Ectodermal cell (in vitro differentiated cells): ENCODE results near the gene PAM16.
"Not testable (repeated sequence)": the region's sequence is repeated elsewhere in the genome, so short reads cannot be mapped to it uniquely, and the experiment has no call there.

Source experiments
- H3K27ac ChIP-seq: 2 replicates; pipeline ENCODE4 v1.7.0; 2013; ENCODE audit warnings: mild to moderate bottlenecking, low read depth, low read length; ENCODE audit not compliant: insufficient read depth, poor library complexity, severe bottlenecking
- H3K27me3 ChIP-seq: 2 replicates; pipeline ENCODE4 v1.7.0; 2013; ENCODE audit warnings: mild to moderate bottlenecking, low read length; ENCODE audit not compliant: insufficient read depth, control insufficient read depth, poor library complexity, severe bottlenecking
- H3K36me3 ChIP-seq: one replicate; pipeline ENCODE4 v1.7.0; 2013; ENCODE audit warnings: low read length; ENCODE audit not compliant: control insufficient read depth, insufficient read depth
- H3K4me1 ChIP-seq: one replicate; pipeline ENCODE4 v1.7.0; 2013; ENCODE audit warnings: low read length; ENCODE audit not compliant: control insufficient read depth, insufficient read depth
- H3K4me3 ChIP-seq: 2 replicates; pipeline ENCODE4 v1.7.0; 2013; ENCODE audit warnings: low read depth, low read length, control low read depth; ENCODE audit not compliant: insufficient read depth
- H3K9me3 ChIP-seq: 2 replicates; pipeline ENCODE4 v1.7.0; 2013; ENCODE audit warnings: mild to moderate bottlenecking, low read length, moderate library complexity; ENCODE audit not compliant: control insufficient read depth
- WGBS, 2 experiments: methylation state at CpG; one replicate each; pipeline ENCODE4 v1.1.7; 2013; ENCODE audit warnings: missing lambda C conversion rate in 2 of 2; 5-methylcytosine and 5-hydroxymethylcytosine counted together

Gene PAM16

GRCh38 chr16:4341250-4341649 is 9.9 kb downstream of the PAM16 start:
- no peak overlapping the region for H3K27ac ChIP-seq
- no peak overlapping the region for H3K4me3 ChIP-seq
- H3K27me3 ChIP-seq = no peaks in the 10 kb centered on the region
- WGBS, 2 experiments = 96 to 97% methylated on average over 13 of the region's 13 CpGs
- no peaks in the 10 kb centered on the region for H3K4me1 ChIP-seq
- H3K36me3 ChIP-seq = no peaks in the 10 kb centered on the region
- no peaks in the 10 kb centered on the region for H3K9me3 ChIP-seq

GRCh38 chr16:4340443-4340842 is 10.7 kb downstream of the PAM16 start:
- Histone ChIP-seq H3K36me3 (no peaks in the 10 kb centered on the region), H3K27me3 (no peaks in the 10 kb centered on the region), H3K27ac (no peak overlapping the region)

GRCh38 chr16:4339909-4340308 is 11.2 kb downstream of the PAM16 start:
- no peaks in the 10 kb centered on the region for H3K9me3 ChIP-seq
- peaks cover 5% of the 10 kb centered on the region for H3K36me3 ChIP-seq
- no peak overlapping the region for H3K4me3 ChIP-seq
- no peak overlapping the region for H3K27ac ChIP-seq
- 93 to 94% methylated on average over 14 of the region's 14 CpGs for WGBS, 2 experiments
- no peaks in the 10 kb centered on the region for H3K4me1 ChIP-seq
- no peaks in the 10 kb centered on the region for H3K27me3 ChIP-seq

More at GRCh38 chr16:4340443-4340842, 10.7 kb downstream of the PAM16 start:
- H3K4me1 ChIP-seq = no peaks in the 10 kb centered on the region
- no peak overlapping the region for H3K4me3 ChIP-seq
- no peaks in the 10 kb centered on the region for H3K9me3 ChIP-seq
- WGBS, 2 experiments = 95 to 96% methylated on average over 6 of the region's 6 CpGs

- H3K4me1 ChIP-seq = no peaks in the 10 kb centered on the region
- no peaks in the 10 kb centered on the region for H3K9me3 ChIP-seq
- no peak overlapping the region for H3K4me3 ChIP-seq
- 88 to 90% methylated on average over 9 to 10 of the region's 10 CpGs for WGBS, 2 experiments
- no peak overlapping the region for H3K27ac ChIP-seq
- H3K27me3 ChIP-seq = no peaks in the 10 kb centered on the region
- peaks cover 7% of the 10 kb centered on the region for H3K36me3 ChIP-seq
These were observed 11.7 kb downstream of the PAM16 start for GRCh38 chr16:4339455-4339854.

- Histone ChIP-seq H3K27ac (no peak overlapping the region), H3K27me3 (no peaks in the 10 kb centered on the region)
- 95 to 97% methylated on average over 10 of the region's 10 CpGs for WGBS, 2 experiments
These were observed 12.3 kb downstream of the PAM16 start for GRCh38 chr16:4338712-4339299.

DNA sequence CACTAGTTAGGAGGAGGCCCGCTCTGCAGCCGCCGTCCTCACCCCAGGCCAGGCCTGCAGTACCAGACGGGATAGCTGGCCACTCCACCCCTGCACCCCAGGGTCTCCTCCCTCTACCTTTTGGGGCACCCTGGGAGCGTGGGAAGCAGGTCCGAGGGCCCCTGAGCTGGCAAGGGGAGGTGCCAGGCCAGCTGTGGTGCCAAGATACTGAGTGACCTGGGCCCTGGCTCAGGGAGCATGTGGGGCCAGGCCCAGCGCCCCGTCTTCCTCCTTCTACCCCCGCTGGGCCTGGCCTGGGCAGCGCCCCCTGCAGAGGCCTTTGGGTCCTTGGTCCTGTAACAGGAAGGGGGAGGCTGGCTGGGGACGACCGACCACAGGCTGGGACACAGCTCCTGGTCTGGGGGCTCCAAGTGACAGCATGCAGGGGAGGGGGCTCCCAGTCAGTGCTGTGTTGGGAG is 13.0 kb downstream of the PAM16 start:
- H3K36me3 ChIP-seq = peaks cover 7% of the 10 kb centered on the region
- no peaks in the 10 kb centered on the region for H3K27me3 ChIP-seq
- no peaks in the 10 kb centered on the region for H3K4me1 ChIP-seq
- H3K4me3 ChIP-seq = no peak overlapping the region
- 91 to 93% methylated on average over 12 of the region's 12 CpGs for WGBS, 2 experiments
- H3K9me3 ChIP-seq = no peaks in the 10 kb centered on the region
- H3K27ac ChIP-seq = no peak overlapping the region

More at GRCh38 chr16:4338712-4339299, 12.3 kb downstream of the PAM16 start:
- Histone ChIP-seq H3K36me3 (peaks cover 7% of the 10 kb centered on the region), H3K4me1 (no peaks in the 10 kb centered on the region), H3K4me3 (no peak overlapping the region), H3K9me3 (no peaks in the 10 kb centered on the region)

DNA sequence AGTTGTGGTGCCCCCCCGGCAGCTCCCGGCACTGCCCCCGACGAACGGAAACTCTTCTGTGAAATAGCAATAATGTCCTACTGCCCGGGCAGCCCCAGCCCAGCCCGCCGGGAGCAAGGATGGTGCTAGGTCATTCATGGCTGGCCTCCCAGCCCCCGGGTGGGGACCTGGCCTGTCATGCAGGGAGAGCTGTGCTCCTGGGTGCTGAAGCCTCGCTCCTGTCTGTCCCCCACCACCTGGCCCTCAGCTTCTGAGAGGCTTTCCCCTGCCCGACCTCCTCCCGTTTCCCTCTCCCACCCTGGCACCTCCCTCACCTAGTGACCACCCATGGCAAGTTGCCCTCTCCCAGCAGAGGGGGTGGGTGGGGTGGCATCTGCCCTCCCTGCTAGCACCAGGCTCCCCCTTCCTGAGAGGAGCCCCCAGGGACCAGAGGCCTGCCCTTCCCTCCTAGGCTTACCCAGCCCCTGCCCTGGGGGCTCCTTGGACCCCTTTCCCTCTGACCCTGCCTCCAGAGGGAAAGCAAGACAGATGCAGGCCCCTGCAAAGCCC is 13.5 kb downstream of the PAM16 start:
- peaks cover 7% of the 10 kb centered on the region for H3K36me3 ChIP-seq
- H3K27ac ChIP-seq = no peak overlapping the region
- H3K4me3 ChIP-seq = no peak overlapping the region
- H3K4me1 ChIP-seq = no peaks in the 10 kb centered on the region
- H3K9me3 ChIP-seq = no peaks in the 10 kb centered on the region
- H3K27me3 ChIP-seq = no peaks in the 10 kb centered on the region
- WGBS, 2 experiments = 91 to 93% methylated on average over 12 of the region's 12 CpGs

DNA sequence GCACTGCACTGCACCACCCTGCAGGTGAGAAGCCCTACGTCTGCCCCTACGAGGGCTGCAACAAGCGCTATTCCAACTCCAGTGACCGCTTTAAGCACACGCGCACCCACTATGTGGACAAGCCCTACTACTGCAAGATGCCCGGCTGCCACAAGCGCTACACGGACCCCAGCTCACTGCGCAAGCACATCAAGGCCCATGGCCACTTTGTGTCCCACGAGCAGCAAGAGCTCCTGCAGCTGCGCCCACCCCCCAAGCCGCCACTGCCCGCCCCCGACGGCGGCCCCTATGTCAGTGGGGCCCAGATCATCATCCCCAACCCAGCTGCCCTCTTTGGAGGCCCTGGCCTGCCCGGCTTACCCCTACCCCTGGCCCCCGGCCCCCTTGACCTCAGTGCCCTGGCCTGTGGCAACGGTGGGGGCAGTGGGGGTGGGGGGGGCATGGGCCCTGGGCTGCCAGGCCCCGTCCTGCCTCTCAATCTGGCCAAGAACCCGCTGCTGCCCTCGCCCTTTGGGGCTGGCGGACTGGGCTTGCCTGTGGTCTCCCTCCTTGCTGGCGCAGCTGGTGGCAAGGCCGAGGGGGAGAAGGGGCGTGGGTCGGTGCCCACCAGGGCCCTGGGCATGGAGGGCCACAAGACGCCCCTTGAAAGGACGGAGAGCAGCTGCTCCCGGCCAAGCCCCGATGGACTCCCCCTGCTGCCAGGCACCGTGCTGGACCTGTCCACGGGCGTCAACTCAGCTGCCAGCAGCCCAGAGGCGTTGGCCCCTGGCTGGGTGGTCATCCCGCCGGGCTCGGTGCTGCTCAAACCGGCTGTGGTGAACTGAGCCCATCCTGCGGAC is 14.2 kb downstream of the PAM16 start:
- Histone ChIP-seq H3K9me3 (no peaks in the 10 kb centered on the region), H3K27ac (no peak overlapping the region), H3K27me3 (no peaks in the 10 kb centered on the region), H3K4me1 (no peaks in the 10 kb centered on the region), H3K4me3 (no peak overlapping the region), H3K36me3 (peaks cover 7% of the 10 kb centered on the region)
- 94 to 95% methylated on average over 41 of the region's 41 CpGs for WGBS, 2 experiments

GRCh38 chr16:4334724-4335495 is 16.2 kb downstream of the PAM16 start:
- H3K36me3 ChIP-seq = peaks cover 7% of the 10 kb centered on the region
- H3K27me3 ChIP-seq = no peaks in the 10 kb centered on the region
- H3K4me1 ChIP-seq = no peaks in the 10 kb centered on the region

GRCh38 chr16:4333714-4334113 is 17.4 kb downstream of the PAM16 start:
- not testable (repeated sequence) for H3K36me3 ChIP-seq, H3K9me3 ChIP-seq, H3K4me3 ChIP-seq, H3K4me1 ChIP-seq, H3K27ac ChIP-seq, H3K27me3 ChIP-seq
- 93 to 94% methylated on average over 9 of the region's 9 CpGs for WGBS, 2 experiments

More at GRCh38 chr16:4334724-4335495, 16.2 kb downstream of the PAM16 start:
- WGBS, 2 experiments = 93 to 94% methylated on average over 32 of the region's 32 CpGs
- Histone ChIP-seq H3K9me3 (no peaks in the 10 kb centered on the region), H3K27ac (no peak overlapping the region), H3K4me3 (no peak overlapping the region)
